GM15510 (cell line): Measurements from ENCODE around the gene OTOGL.

Experiments used
- POLR2A ChIP-seq: IDR thresholded peaks from 3 replicates; pipeline ENCODE4 v1.6.1; 2011; ENCODE audit warnings: borderline replicate concordance; ENCODE audit not compliant: insufficient read length; ENCODE audit errors: extremely low read depth

The OTOGL gene

GRCh38 chr12:80412343-80412953, 313.1 kb downstream of the OTOGL start:
- TF ChIP-seq POLR2A, result no peak

- no peak for TF ChIP-seq POLR2A
Observed at GRCh38 chr12:80413462-80413861, 314.1 kb downstream of the OTOGL start.

- TF ChIP-seq POLR2A, result no peak
Observed at GRCh38 chr12:80415466-80415865, 316.1 kb downstream of the OTOGL start.

- TF ChIP-seq POLR2A, result no peak
Observed at GRCh38 chr12:80419644-80420043, 320.3 kb downstream of the OTOGL start.

- no peak for TF ChIP-seq POLR2A
Observed at GRCh38 chr12:80420075-80420474, 320.7 kb downstream of the OTOGL start.

- no peak for TF ChIP-seq POLR2A
Observed at GRCh38 chr12:80422550-80422949, 323.2 kb downstream of the OTOGL start.
